T-helper 17 cell (primary cell): ENCODE data around the gene ZNF148. TPM values are rescaled to one million over a fixed set of nuclear protein-coding genes. Genes with fewer than 3 reads are reported as not detected.

ENCODE experiments used
- ATAC-seq: fragments of 150-1000 bp; cut with Tn5 transposase; 2 replicates; pipeline ENCODE4 v1.10.0; 2021; ENCODE audit warnings: mild to moderate bottlenecking, moderate library complexity
- DNase-seq, 3 donors: peaks; one replicate each; pipeline versions ENCODE4 v3.0.0 to v3.0.0-alpha.2; 2020 to 2021
- H3K9me3 ChIP-seq: one replicate; pipeline ENCODE4 v1.7.0; 2013; ENCODE audit warnings: low read length, mild to moderate bottlenecking; ENCODE audit not compliant: control insufficient read depth, poor library complexity, severe bottlenecking
- H3K27ac Mint-ChIP-seq: one replicate; pipeline ENCODE4 v1.8.0; 2022; ENCODE audit warnings: mild to moderate bottlenecking, moderate library complexity, mixed read lengths
- H3K27me3 Mint-ChIP-seq: one replicate; pipeline ENCODE4 v1.8.0; 2022; ENCODE audit warnings: mixed read lengths
- H3K36me3 Mint-ChIP-seq: one replicate; pipeline ENCODE4 v1.8.0; 2022; ENCODE audit warnings: low read depth, mixed read lengths
- H3K4me1 Mint-ChIP-seq: one replicate; pipeline ENCODE4 v1.8.0; 2022; ENCODE audit warnings: mild to moderate bottlenecking, mixed read lengths
- H3K4me3 Mint-ChIP-seq: one replicate; pipeline ENCODE4 v1.8.0; 2022; ENCODE audit warnings: mild to moderate bottlenecking, moderate library complexity, mixed read lengths
- total RNA-seq, 4 donors: library from RNA in 2 of 4; stranded (reverse) in 2 of 4; gene quantifications; one replicate each; pipeline ENCODE4 v1.2.3 and lab custom pipeline; 2022 to 2026

Gene ZNF148
- total RNA-seq, 2 donors from 2014 or later, result 40.0 to 40.8 TPM

DNA sequence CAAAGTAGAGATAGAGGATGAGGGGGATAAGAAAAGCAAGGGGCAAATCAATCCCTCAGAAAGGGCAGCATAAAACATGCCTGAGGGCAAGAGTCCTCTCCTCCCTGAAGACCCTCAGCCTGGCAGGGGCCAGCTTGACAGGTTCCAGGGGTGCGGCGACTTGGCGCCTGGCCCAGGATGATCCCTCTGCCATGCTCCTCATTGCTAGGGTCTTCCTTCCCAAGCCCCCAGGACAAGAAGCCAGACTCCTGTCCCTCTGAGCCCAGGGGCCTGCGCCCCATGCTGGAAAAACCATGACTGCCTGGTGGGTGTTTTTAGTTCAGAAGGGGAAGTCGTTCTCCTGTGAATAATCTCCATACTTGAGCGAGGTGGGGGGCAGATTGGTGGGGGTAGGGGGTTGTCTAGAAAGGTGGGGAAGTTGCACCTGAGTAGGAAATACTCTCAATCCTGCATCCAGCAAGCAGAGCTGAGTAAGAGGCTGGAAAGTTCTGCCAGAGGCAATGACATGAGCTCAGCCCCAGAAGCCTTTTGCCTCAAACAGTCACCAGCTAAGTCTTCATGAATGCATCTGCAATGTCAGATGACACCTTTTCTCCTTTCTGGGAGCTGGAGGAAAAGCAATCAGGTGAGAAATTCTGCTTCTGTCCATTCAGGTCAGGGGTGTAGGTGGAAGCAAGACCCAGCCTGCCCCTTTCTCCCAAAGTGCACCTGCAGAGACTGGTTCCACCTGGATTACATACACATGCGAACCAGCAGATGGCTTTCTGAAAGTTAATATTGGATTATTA is 180.9 kb downstream of the ZNF148 start:
- H3K4me1 Mint-ChIP-seq, result peaks cover 2% of the 10 kb centered on the region
- no peak overlapping the region for H3K27ac Mint-ChIP-seq
- H3K36me3 Mint-ChIP-seq, result no peaks in the 10 kb centered on the region
- ATAC-seq (no peak), DNase-seq (no peak)
- H3K9me3 ChIP-seq, result no peaks in the 10 kb centered on the region
- no peak overlapping the region for H3K4me3 Mint-ChIP-seq
- peaks cover 22% of the 10 kb centered on the region for H3K27me3 Mint-ChIP-seq

DNA sequence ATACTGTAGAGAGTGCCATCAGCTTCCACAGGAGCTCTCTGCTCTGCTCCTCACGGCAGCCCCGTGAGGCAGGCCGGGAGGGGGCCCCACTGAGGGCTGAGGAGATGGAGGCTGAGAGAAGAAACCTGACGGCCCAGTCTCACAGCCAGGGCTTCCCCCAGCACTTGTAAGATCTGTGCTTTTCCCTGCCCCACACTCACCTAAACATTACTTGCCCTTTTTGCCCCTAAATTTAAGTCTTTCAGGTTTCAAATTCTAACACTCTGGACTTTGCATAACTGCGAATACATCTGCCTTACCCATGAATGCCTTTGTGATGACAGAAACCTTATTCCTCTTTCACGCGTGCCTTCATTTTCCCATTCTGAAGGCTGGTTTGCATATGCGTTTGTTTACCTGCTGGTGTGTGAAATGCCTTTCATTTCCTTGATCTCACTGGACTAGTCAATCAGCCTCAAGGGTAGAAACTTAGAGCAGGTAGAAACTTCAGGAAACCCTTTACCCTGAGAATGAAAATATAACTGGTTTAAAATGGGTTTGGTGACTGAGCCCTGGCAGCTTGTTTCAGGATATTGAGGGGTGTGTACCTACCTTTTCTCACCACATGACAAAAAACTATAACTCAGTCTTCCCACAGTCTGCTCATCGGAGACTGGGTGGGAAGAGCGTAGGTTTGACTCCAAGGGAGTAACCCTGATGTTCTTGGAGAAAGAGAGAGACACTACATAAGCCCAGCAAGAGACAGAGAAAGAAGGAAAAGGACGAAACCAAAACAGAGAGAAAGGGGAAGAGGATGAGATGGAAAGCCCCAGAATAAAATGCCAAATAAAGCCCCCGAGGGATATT is 182.7 kb downstream of the ZNF148 start:
- peaks cover 2% of the 10 kb centered on the region for H3K4me1 Mint-ChIP-seq
- peaks cover 22% of the 10 kb centered on the region for H3K27me3 Mint-ChIP-seq
- no peaks in the 10 kb centered on the region for H3K36me3 Mint-ChIP-seq
- H3K9me3 ChIP-seq, result no peaks in the 10 kb centered on the region
- H3K4me3 Mint-ChIP-seq, result no peak overlapping the region
- no peak for DNase-seq
- H3K27ac Mint-ChIP-seq, result no peak overlapping the region
- no peak for ATAC-seq

DNA sequence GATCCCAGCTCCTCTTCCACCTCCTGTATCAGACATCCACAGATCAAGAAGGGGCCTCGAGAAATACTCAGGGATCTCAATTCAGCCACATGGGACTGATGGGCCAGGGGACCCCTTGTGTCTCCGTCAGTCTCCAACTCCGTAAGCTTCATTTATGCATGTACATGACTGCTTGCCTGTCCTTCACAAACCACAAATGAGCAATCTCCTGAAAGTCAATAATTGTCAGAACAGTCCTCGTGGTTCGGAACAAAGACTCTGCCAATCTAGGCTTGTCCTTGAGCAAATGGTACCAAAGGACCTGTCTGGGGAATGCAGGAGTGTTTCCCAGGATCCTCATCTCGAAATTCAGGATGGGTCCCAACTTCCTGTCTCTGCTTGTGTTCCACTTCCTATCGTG is 183.4 kb downstream of the ZNF148 start:
- Mint-ChIP-seq H3K27ac (no peak overlapping the region), H3K27me3 (peaks cover 22% of the 10 kb centered on the region), H3K4me1 (peaks cover 4% of the 10 kb centered on the region), H3K4me3 (no peak overlapping the region), H3K36me3 (no peaks in the 10 kb centered on the region)
- ATAC-seq (no peak), DNase-seq (no peak)
- no peaks in the 10 kb centered on the region for H3K9me3 ChIP-seq

DNA sequence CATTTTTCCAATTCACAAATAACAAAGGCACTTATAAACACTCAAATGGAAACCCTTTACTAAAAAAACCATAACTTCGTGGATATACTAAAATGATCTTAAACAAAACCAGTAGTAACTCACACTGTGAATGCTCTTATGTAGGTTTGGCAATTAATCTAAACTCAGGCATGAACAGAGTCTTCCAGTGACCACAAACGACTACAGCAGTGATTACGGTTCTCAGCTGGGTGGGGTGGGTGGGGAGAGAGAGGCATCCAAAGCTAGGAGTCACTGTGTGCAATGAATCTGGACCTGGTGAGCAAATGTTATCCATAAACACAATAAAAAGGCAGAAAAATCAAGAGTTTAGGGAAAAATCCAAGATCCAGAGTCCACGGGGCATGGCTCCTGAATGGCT is 183.9 kb downstream of the ZNF148 start:
- no peak overlapping the region for H3K27ac Mint-ChIP-seq
- peaks cover 27% of the 10 kb centered on the region for H3K27me3 Mint-ChIP-seq
- DNase-seq (no peak), ATAC-seq (no peak)
- peaks cover 7% of the 10 kb centered on the region for H3K4me1 Mint-ChIP-seq
- no peaks in the 10 kb centered on the region for H3K9me3 ChIP-seq
- no peaks in the 10 kb centered on the region for H3K36me3 Mint-ChIP-seq
- no peak overlapping the region for H3K4me3 Mint-ChIP-seq

DNA sequence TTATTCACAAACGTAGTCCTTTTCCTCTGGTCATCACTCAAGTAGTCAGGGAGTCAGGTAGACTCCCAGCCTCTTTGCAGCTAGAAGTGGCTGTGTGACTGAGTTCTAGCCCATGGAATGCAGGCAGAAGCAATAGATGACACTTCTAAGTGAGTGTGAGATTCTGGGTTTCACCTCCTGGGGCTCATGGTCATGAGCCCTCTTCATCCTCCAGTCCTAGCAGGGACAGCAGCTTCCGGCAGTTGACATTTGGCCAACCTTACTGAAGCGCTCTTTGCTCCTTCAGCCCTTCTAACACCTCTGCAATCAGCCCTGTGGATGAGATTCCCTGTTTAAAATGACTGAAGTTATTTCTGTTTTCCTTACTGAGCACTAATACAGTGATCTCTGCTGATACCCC is 184.3 kb downstream of the ZNF148 start:
- H3K4me3 Mint-ChIP-seq, result no peak overlapping the region
- no peaks in the 10 kb centered on the region for H3K9me3 ChIP-seq
- DNase-seq, result no peak
- H3K36me3 Mint-ChIP-seq, result no peaks in the 10 kb centered on the region
- H3K4me1 Mint-ChIP-seq, result peaks cover 9% of the 10 kb centered on the region
- ATAC-seq, result no peak
- peaks cover 27% of the 10 kb centered on the region for H3K27me3 Mint-ChIP-seq
- H3K27ac Mint-ChIP-seq, result no peak overlapping the region

DNA sequence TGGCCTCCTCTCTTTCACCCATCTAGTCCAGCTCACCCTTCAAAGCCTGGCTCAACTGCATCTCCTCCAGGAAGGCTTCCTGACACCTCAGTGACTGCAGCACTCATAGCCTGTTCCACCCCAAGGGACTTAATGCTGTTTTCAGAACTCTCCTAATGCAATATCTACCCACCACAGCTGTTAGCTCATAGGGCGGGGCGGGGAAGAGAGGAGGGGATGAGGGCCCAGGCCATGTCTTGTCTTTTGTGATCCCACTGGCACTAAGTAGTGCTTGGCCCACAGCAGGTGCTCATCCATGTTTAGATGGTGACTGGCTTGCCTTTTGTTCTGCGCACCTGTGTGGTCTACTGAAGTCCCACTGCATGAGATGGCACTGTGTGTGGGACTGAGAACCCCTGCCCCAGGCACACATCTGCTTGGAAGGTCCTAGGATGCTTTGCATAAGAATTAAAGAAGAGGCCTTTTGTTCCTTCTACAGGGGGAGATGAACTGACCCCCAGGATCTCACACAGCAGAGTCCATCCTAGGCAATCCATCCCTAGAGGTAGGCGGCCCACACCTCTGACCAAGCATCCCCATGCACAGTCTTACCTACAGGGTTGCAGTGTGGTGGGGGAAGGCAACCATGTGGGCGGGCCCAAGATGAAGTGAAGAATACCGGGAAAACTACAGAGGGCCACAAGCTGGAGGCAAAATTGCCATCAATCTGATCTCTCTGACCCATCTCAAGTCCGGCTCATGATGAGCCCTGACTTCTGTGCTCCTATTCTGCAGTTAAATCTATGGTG is 185.6 kb downstream of the ZNF148 start:
- peaks cover 16% of the 10 kb centered on the region for H3K27me3 Mint-ChIP-seq
- peaks cover 3% of the 10 kb centered on the region for H3K36me3 Mint-ChIP-seq
- peaks cover 12% of the 10 kb centered on the region for H3K4me1 Mint-ChIP-seq
- no peak overlapping the region for H3K4me3 Mint-ChIP-seq
- ATAC-seq (no peak), DNase-seq (no peak)
- no peak overlapping the region for H3K27ac Mint-ChIP-seq
- no peaks in the 10 kb centered on the region for H3K9me3 ChIP-seq

DNA sequence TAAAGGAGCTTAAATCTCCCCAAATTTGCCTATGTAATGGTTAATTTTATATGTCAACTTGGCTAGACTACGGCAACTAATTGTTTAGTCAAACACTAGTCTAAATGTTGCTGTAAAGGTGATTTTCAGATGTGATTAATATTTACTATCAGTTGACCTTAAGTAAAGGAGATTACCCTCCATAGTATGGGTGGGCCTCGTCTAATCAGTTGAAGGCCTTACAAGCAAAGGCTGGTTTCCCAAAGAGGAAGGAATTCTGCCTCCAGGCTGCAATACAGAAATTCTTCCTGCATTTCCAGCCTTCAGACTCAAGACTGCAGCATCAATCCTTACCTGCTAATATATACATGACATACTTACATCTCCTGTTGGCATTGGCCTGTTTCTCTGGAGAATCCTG is 186.2 kb downstream of the ZNF148 start:
- Mint-ChIP-seq H3K4me1 (peaks cover 12% of the 10 kb centered on the region), H3K36me3 (peaks cover 5% of the 10 kb centered on the region), H3K27me3 (peaks cover 18% of the 10 kb centered on the region), H3K4me3 (no peak overlapping the region), H3K27ac (no peak overlapping the region)
- ATAC-seq, result no peak
- no peaks in the 10 kb centered on the region for H3K9me3 ChIP-seq
- no peak for DNase-seq

DNA sequence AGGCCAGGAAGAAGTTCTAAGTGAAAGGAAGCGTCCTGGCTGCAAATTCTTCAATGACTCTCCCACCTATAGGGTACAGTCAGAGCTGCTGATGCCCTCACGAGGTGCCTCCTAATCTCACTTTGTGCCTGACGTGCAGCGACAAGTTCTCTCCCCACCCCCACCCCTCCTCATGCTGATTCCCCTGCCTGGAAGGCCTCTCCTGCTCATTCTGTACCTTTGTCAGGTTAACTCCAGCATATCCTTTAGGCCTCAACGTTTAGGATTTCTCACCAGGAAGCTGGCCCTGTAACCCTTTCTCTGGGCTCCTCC is 187.6 kb downstream of the ZNF148 start:
- no peaks in the 10 kb centered on the region for H3K9me3 ChIP-seq
- Mint-ChIP-seq H3K27ac (no peak overlapping the region), H3K36me3 (peaks cover 5% of the 10 kb centered on the region), H3K4me3 (no peak overlapping the region), H3K27me3 (peaks cover 16% of the 10 kb centered on the region), H3K4me1 (peaks cover 12% of the 10 kb centered on the region)
- ATAC-seq (no peak), DNase-seq (no peak)

DNA sequence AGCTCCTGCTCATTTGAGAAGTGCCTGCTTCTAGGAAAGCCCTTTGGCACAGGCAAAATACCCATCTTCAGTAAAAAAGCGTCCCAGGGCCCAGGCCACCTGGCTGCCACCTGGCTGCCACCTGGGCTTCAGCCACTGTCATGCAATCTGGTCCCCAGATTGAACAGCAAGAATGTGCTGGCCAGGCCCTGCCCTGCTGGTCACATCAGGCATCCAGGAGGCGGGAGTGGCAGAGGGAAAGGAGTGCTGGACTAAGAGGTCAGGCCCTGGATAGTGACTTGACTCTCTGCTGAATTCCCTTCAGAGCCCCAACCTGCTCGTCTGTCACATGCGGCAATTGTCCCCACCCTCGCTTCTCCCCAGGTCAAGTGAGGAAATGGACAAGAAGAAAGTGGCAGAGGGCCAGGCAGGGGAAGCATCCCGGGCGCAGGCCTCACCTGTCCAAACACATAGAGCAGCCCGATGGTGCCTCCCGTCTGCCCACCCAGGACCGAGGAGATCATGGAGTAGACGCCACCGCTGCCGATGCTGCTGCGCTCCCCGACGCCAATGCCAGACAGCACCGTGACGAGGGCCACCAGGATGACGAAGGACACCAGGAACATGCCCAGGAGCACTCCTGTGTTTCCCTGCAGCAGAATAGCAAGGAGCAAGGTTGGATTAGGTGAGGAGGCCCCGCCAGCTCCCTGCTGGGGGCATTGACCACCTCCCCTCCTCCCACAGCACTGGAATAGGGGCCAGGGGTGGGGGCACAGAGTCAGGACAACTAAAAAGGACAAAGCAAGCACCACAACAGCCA is 188.1 kb downstream of the ZNF148 start:
- no peak overlapping the region for H3K27ac Mint-ChIP-seq
- peaks cover 11% of the 10 kb centered on the region for H3K27me3 Mint-ChIP-seq
- no peak for ATAC-seq
- peaks cover 5% of the 10 kb centered on the region for H3K36me3 Mint-ChIP-seq
- no peaks in the 10 kb centered on the region for H3K9me3 ChIP-seq
- H3K4me3 Mint-ChIP-seq, result no peak overlapping the region
- no peak for DNase-seq
- H3K4me1 Mint-ChIP-seq, result peaks cover 10% of the 10 kb centered on the region

DNA sequence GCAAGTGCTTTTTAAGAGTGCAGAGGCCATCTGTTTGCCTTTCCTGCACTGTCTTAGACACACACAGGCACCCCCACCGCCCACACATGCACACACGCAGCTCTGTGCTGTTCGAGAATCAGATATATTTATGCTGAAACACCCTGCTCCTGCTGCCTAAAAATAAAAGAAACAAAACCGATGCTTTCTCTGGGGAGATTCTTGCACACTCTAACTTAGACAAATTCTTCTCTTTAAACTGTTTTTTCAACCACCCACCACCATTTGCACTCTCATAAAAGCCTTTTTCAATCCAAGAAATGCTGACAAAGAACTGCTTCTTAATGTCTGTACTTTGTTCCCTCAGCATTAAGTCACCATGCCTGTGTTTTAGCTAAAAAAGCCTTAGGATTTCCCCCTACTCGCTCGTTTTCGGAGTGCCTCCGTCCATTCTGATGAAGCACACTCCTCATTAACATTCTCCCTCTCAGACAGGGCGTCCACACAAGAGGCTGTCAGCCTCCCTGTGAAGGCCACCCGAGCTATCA is 188.8 kb downstream of the ZNF148 start:
- ATAC-seq, result no peak
- H3K27me3 Mint-ChIP-seq, result peaks cover 9% of the 10 kb centered on the region
- DNase-seq, result no peak
- no peak overlapping the region for H3K27ac Mint-ChIP-seq
- H3K4me3 Mint-ChIP-seq, result no peak overlapping the region
- no peaks in the 10 kb centered on the region for H3K9me3 ChIP-seq
- H3K4me1 Mint-ChIP-seq, result peaks cover 10% of the 10 kb centered on the region
- H3K36me3 Mint-ChIP-seq, result peaks cover 5% of the 10 kb centered on the region

DNA sequence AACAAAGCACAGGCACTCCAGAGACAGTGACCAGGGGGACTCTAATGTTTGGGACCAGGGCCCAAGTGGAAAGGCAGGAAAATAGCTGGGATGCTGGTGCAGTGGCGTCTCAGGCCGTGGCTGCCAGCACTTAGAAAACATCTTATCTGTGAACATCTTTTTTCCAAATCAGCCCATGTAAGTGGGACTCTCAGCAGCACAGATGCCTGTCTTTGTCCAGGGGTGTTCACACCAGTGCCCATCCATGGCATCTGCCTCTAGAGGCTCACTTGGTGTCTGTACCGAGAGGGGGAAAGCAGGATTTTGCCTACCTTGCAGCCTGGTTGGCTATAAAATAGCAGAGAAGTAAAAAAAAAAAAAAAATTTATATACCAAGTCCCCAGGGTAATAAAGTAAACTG is 189.3 kb downstream of the ZNF148 start:
- ATAC-seq (no peak), DNase-seq (no peak)
- Mint-ChIP-seq H3K36me3 (peaks cover 5% of the 10 kb centered on the region), H3K27ac (no peak overlapping the region), H3K4me3 (no peak overlapping the region), H3K4me1 (peaks cover 10% of the 10 kb centered on the region), H3K27me3 (peaks cover 9% of the 10 kb centered on the region)
- H3K9me3 ChIP-seq, result no peaks in the 10 kb centered on the region

DNA sequence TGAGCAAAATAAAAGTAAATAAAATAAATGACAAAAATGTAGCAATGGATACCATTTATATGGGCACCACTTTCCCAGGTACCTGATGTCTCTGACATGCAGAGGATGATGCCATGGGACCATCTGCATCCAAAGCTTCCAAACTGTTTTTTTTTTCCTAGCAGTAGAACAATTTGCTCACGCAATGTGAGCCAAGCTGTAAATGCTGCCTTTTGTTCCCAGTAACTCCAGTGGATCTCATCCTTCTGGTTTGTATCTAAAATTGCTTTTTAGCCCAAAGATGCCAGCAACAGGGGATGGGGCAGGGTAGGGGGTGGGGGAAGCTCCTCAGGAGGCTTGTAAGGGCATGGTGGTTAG is 195.3 kb downstream of the ZNF148 start:
- H3K4me3 Mint-ChIP-seq, result no peak overlapping the region
- H3K27ac Mint-ChIP-seq, result no peak overlapping the region
- no peaks in the 10 kb centered on the region for H3K9me3 ChIP-seq
- no peaks in the 10 kb centered on the region for H3K4me1 Mint-ChIP-seq
- peaks cover 3% of the 10 kb centered on the region for H3K36me3 Mint-ChIP-seq
- H3K27me3 Mint-ChIP-seq, result peaks cover 4% of the 10 kb centered on the region
- DNase-seq, result no peak
- no peak for ATAC-seq
